ENCODE measurements around the gene TMEM203. TPM values are rescaled to one million over a fixed set of nuclear protein-coding genes. Genes with fewer than 3 reads are reported as not detected.

Gene TMEM203
- polyA plus RNA-seq, 1 donor from 2014 or later, result 61.1 TPM

DNA sequence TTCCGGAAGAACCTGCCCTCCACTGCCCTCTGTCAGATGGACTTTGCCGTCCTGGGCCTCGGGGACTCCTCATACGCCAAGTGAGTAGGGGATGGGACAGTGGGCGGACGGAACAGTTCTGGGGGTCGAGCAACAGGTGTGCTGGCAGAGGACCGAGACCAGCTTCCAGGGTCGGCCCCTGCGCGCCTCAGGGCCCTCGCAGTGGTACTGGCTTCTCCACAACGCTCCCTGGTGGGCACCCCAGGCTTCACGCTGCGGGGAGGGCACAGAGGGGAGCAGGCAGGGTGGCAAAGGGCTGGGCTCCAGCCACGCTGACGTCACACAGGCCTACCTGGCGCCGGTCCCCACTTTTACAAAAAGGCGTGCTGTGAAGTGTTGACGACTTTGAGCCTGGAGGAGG is 7.1 kb upstream of the TMEM203 start:
- no peak for TF ChIP-seq MXI1 (conservative IDR thresholded peaks at IDR 0.05; ENCODE audit: poor library complexity, severe bottlenecking)
- Histone ChIP-seq H3K36me3 (ENCODE audit: insufficient read depth, low read length) (no peaks in the 10 kb centered on the region), H3K9ac (ENCODE audit: low read length) (no peak overlapping the region), H3K9me2 (ENCODE audit: insufficient read depth, low read length) (no peaks in the 10 kb centered on the region), H3K79me2 (replicated peaks; ENCODE audit: insufficient read depth, low read length) (no peaks in the 10 kb centered on the region), H4K20me1 (ENCODE audit: insufficient read depth) (no peaks in the 10 kb centered on the region), H3K27ac (ENCODE audit: low read length) (no peak overlapping the region), H3K4me2 (ENCODE audit: low read length) (no peak overlapping the region), H3K9me3 (ENCODE audit: low read length) (no peaks in the 10 kb centered on the region), H2AFZ (ENCODE audit: low read depth, low read length) (no peak overlapping the region), H3K4me3 (ENCODE audit: low read length) (no peak overlapping the region), H3K27me3 (ENCODE audit: insufficient read depth, low read depth, low read length) (no peaks in the 10 kb centered on the region), H3F3A (ENCODE audit: insufficient read depth, low read length, poor library complexity, severe bottlenecking) (no peaks in the 10 kb centered on the region)

- no peaks in the 10 kb centered on the region for H3K36me3 ChIP-seq (ENCODE audit: insufficient read depth, low read length)
- H3K4me3 ChIP-seq (ENCODE audit: low read length), result no peak overlapping the region
- no peaks in the 10 kb centered on the region for H3K9me2 ChIP-seq (ENCODE audit: insufficient read depth, low read length)
- no peaks in the 10 kb centered on the region for H4K20me1 ChIP-seq (ENCODE audit: insufficient read depth)
- no peaks in the 10 kb centered on the region for H3F3A ChIP-seq (ENCODE audit: insufficient read depth, low read length, poor library complexity, severe bottlenecking)
- no peak overlapping the region for H3K9ac ChIP-seq (ENCODE audit: low read length)
- no peak overlapping the region for H2AFZ ChIP-seq (ENCODE audit: low read depth, low read length)
- H3K27ac ChIP-seq (ENCODE audit: low read length), result no peak overlapping the region
- H3K27me3 ChIP-seq (ENCODE audit: insufficient read depth, low read depth, low read length), result no peaks in the 10 kb centered on the region
- TF ChIP-seq, protein P1, sequence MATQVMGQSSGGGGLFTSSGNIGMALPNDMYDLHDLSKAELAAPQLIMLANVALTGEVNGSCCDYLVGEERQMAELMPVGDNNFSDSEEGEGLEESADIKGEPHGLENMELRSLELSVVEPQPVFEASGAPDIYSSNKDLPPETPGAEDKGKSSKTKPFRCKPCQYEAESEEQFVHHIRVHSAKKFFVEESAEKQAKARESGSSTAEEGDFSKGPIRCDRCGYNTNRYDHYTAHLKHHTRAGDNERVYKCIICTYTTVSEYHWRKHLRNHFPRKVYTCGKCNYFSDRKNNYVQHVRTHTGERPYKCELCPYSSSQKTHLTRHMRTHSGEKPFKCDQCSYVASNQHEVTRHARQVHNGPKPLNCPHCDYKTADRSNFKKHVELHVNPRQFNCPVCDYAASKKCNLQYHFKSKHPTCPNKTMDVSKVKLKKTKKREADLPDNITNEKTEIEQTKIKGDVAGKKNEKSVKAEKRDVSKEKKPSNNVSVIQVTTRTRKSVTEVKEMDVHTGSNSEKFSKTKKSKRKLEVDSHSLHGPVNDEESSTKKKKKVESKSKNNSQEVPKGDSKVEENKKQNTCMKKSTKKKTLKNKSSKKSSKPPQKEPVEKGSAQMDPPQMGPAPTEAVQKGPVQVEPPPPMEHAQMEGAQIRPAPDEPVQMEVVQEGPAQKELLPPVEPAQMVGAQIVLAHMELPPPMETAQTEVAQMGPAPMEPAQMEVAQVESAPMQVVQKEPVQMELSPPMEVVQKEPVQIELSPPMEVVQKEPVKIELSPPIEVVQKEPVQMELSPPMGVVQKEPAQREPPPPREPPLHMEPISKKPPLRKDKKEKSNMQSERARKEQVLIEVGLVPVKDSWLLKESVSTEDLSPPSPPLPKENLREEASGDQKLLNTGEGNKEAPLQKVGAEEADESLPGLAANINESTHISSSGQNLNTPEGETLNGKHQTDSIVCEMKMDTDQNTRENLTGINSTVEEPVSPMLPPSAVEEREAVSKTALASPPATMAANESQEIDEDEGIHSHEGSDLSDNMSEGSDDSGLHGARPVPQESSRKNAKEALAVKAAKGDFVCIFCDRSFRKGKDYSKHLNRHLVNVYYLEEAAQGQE (IDR thresholded peaks at IDR 0.05; ENCODE audit: borderline replicate concordance), result no peak
- TF ChIP-seq TAF1 (IDR thresholded peaks at IDR 0.05; ENCODE audit: low read depth) (no peak), CTCF (IDR thresholded peaks at IDR 0.05; ENCODE audit: poor library complexity, severe bottlenecking) (no peak), MXI1 (conservative IDR thresholded peaks at IDR 0.05; ENCODE audit: poor library complexity, severe bottlenecking) (no peak), EP300 (conservative IDR thresholded peaks at IDR 0.05; ENCODE audit: poor library complexity, severe bottlenecking) (no peak), EZH2 (IDR thresholded peaks at IDR 0.05; ENCODE audit: borderline replicate concordance, insufficient read depth, low read length, poor library complexity, severe bottlenecking) (no peak), SMC3 (conservative IDR thresholded peaks at IDR 0.05; ENCODE audit: poor library complexity) (no peak), RAD21 (conservative IDR thresholded peaks at IDR 0.05) (no peak)
- H3K9me3 ChIP-seq (ENCODE audit: low read length), result no peaks in the 10 kb centered on the region
- no peak overlapping the region for H3K4me2 ChIP-seq (ENCODE audit: low read length)
- peaks cover 2% of the 10 kb centered on the region for H3K79me2 ChIP-seq (replicated peaks; ENCODE audit: insufficient read depth, low read length)
Observed at GRCh38 chr9:137211532-137211931, 6.1 kb upstream of the TMEM203 start.

DNA sequence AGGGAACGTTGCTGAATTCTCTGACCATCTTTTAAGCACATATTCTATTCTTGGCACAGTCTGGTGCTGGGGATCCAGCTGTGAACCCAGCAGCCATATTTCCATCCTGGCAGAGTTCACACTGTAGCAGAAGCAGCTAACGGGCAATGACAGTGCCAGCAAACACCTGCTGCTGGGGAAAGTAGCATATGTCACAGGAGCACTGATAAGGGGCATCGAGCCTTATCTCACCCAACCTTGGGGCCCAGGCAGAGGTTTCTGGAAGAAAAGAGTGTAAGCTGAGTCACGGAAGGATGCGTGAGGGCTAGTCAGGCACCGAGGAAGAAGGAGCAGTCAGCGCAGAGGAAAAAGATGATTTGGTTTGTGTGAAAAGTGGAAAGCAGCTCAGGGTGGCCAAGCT is 1.2 kb upstream of the TMEM203 start:
- Histone ChIP-seq H3K9me3 (ENCODE audit: low read length) (no peaks in the 10 kb centered on the region), H3K27me3 (ENCODE audit: insufficient read depth, low read depth, low read length) (no peaks in the 10 kb centered on the region), H3K27ac (ENCODE audit: low read length) (no peak overlapping the region), H3K79me2 (replicated peaks; ENCODE audit: insufficient read depth, low read length) (peaks cover 31% of the 10 kb centered on the region), H3K36me3 (ENCODE audit: insufficient read depth, low read length) (no peaks in the 10 kb centered on the region), H2AFZ (ENCODE audit: low read depth, low read length) (no peak overlapping the region), H3K9ac (ENCODE audit: low read length) (peak overlapping the region; percentile 83), H3K9me2 (ENCODE audit: insufficient read depth, low read length) (no peaks in the 10 kb centered on the region), H3K4me2 (ENCODE audit: low read length) (peak overlapping the region; percentile 91), H3K4me3 (ENCODE audit: low read length) (peak overlapping the region; percentile 100), H4K20me1 (ENCODE audit: insufficient read depth) (no peaks in the 10 kb centered on the region), H3F3A (ENCODE audit: insufficient read depth, low read length, poor library complexity, severe bottlenecking) (no peaks in the 10 kb centered on the region)
- TF ChIP-seq, protein P1 (IDR thresholded peaks at IDR 0.05; ENCODE audit: borderline replicate concordance), result no peak
- TF ChIP-seq EP300 (conservative IDR thresholded peaks at IDR 0.05; ENCODE audit: poor library complexity, severe bottlenecking), result no peak
- no peak for TF ChIP-seq EZH2 (IDR thresholded peaks at IDR 0.05; ENCODE audit: borderline replicate concordance, insufficient read depth, low read length, poor library complexity, severe bottlenecking)
- no peak for TF ChIP-seq SMC3 (conservative IDR thresholded peaks at IDR 0.05; ENCODE audit: poor library complexity)
- TF ChIP-seq POLR2AphosphoS5 (IDR thresholded peaks at IDR 0.05), result no peak
- TF ChIP-seq CTCF (IDR thresholded peaks at IDR 0.05; ENCODE audit: poor library complexity, severe bottlenecking), result no peak
- no peak for TF ChIP-seq RAD21 (conservative IDR thresholded peaks at IDR 0.05)
- no peak for TF ChIP-seq TAF1 (IDR thresholded peaks at IDR 0.05; ENCODE audit: low read depth)
- no peak for TF ChIP-seq MXI1 (conservative IDR thresholded peaks at IDR 0.05; ENCODE audit: poor library complexity, severe bottlenecking)
